Measurements from ENCODE around the gene TCF7.

Gene TCF7

DNA sequence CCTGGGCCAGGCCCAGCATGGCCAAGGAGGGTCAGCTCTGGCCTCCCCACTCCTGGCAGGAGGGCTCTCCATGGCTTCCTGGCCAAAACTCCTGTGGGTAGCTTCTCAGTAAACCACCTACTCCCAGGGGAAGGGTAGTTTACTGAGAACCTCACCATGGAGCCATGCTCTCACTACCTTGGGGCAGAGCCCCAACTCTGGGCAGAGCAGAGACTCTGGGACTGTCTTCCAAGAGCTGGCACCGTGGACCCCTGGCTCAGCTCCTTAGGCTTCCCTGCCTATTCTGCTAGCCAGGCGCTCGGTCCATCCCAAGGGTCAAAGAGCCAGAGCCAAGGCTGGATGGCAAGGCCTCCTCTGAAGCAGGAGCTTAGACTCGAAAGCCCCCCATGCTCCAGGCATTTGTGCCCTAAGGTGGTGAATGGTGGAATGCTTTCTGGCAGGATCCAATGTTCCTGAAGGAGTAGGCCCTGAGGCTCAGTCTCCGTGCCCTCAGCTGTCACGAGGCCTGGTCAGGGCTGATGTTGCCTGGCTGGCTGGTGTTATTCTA lies 19.6 kb downstream of the TCF7 start:
- no peak for DNase-seq (ENCODE audit: low read depth, low spot score)
- Histone ChIP-seq H3K4me3 (no peak overlapping the region), H3K27ac (no peak overlapping the region), H3K36me3 (ENCODE audit: insufficient read depth, low read length) (peaks cover 20% of the 10 kb centered on the region; the same call in 1 of the 2 replicates), H3K9me3 (ENCODE audit: low read depth, low read length) (no peaks in the 10 kb centered on the region), H3K9ac (ENCODE audit: insufficient read length) (no peak overlapping the region)
- no peak for TF ChIP-seq FOXP2 (optimal IDR thresholded peaks at IDR 0.05; ENCODE audit: control extremely low read depth, extremely low read length, insufficient read depth)
- TF ChIP-seq POLR2AphosphoS5 (IDR thresholded peaks at IDR 0.05; ENCODE audit: borderline replicate concordance, low read depth, low read length): no peak
- TF ChIP-seq EZH2 (IDR thresholded peaks at IDR 0.05): no peak

DNA sequence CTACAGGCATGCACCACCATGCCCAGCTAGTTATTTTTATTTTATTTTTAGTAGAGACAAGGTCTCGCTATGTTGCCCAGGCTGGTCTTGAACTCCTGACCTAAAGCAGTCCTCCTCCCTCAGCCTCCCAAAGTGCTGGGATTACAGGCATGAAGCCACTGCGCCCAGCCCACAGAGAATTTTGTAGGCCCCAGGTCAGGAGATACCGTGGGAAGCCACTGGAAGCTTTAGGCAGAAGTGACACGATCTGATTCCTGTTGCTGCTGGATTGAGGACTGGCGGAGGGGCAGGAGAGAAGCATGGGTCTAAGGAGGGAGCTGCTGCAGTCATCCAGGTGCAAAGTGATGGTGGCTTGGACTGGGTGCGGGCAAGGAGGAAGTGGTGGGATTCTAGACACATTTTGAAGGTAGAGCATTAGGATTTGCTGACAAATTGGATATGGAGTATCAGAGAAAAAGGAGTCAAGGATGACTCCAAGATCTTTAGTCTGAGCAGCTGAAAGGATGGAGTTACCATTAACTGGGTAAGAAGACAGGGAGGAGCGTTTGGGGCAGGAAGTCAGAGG lies 20.7 kb downstream of the TCF7 start:
- H3K9me3 ChIP-seq (ENCODE audit: low read depth, low read length): no peaks in the 10 kb centered on the region
- H3K27ac ChIP-seq: no peak overlapping the region
- DNase-seq (ENCODE audit: low read depth, low spot score): no peak
- H3K36me3 ChIP-seq (ENCODE audit: insufficient read depth, low read length): peaks cover 20% of the 10 kb centered on the region; the same call in 1 of the 2 replicates
- H3K9ac ChIP-seq (ENCODE audit: insufficient read length): no peak overlapping the region
- no peak overlapping the region for H3K4me3 ChIP-seq
- TF ChIP-seq FOXP2 (optimal IDR thresholded peaks at IDR 0.05; ENCODE audit: control extremely low read depth, extremely low read length, insufficient read depth) (no peak), EZH2 (IDR thresholded peaks at IDR 0.05) (no peak)

DNA sequence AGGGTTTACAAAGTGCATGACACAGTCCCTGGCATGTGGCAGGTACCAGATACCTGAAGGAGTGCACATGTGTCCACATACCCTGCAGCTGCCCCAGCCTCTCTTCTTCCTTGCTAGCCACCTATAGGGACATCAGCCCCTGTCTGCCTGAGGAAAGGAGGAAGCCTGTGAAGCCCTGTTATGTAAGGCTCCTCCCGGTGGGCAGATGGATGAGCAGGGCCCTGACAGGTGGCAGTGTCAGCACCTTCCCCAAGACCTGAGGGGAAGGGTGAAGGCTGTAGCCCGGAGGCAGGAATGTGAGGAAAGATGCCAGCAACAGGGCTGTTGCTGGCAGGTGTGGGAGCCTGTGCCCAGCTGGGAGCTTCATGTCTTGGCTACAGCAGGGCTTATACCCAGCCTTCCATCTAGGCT lies 21.7 kb downstream of the TCF7 start:
- TF ChIP-seq POLR2AphosphoS5 (IDR thresholded peaks at IDR 0.05; ENCODE audit: borderline replicate concordance, low read depth, low read length) (no peak), EZH2 (IDR thresholded peaks at IDR 0.05) (no peak), FOXP2 (optimal IDR thresholded peaks at IDR 0.05; ENCODE audit: control extremely low read depth, extremely low read length, insufficient read depth) (no peak)
- H3K36me3 ChIP-seq (ENCODE audit: insufficient read depth, low read length): peaks cover 26% of the 10 kb centered on the region; the same call in 1 of the 2 replicates
- DNase-seq (ENCODE audit: low read depth, low spot score): no peak

DNA sequence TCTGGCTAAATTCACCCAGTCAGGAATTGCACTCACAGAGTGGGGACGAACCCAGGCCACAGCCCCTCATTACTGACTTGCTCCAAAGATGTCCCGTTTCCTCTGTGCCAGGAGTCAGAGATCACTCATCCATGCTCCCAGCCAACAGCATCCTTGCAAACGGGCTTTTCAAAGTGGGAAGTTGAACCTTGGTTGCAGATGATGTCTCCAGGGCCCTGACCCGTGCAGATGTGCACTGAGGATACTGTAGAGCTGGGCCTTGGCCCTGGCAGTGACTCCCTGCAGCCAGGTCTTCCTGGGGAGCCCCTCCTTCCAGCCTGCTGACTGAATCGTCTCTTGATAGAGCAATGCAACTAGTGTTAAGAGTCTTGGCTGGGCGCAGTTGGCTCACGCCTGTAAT lies 22.3 kb downstream of the TCF7 start:
- no peak for DNase-seq (ENCODE audit: low read depth, low spot score)
- Histone ChIP-seq H3K9me3 (ENCODE audit: low read depth, low read length) (no peaks in the 10 kb centered on the region), H3K27ac (no peak overlapping the region), H3K9ac (ENCODE audit: insufficient read length) (no peak overlapping the region), H3K4me3 (no peak overlapping the region), H3K36me3 (ENCODE audit: insufficient read depth, low read length) (peaks cover 26% of the 10 kb centered on the region; the same call in 1 of the 2 replicates)
- TF ChIP-seq EZH2 (IDR thresholded peaks at IDR 0.05) (no peak), FOXP2 (optimal IDR thresholded peaks at IDR 0.05; ENCODE audit: control extremely low read depth, extremely low read length, insufficient read depth) (no peak), POLR2AphosphoS5 (IDR thresholded peaks at IDR 0.05; ENCODE audit: borderline replicate concordance, low read depth, low read length) (no peak)

More for the DNA sequence above, 21.7 kb downstream of the TCF7 start:
- Histone ChIP-seq H3K4me3 (no peak overlapping the region), H3K27ac (no peak overlapping the region), H3K9ac (ENCODE audit: insufficient read length) (no peak overlapping the region), H3K9me3 (ENCODE audit: low read depth, low read length) (no peaks in the 10 kb centered on the region)

DNA sequence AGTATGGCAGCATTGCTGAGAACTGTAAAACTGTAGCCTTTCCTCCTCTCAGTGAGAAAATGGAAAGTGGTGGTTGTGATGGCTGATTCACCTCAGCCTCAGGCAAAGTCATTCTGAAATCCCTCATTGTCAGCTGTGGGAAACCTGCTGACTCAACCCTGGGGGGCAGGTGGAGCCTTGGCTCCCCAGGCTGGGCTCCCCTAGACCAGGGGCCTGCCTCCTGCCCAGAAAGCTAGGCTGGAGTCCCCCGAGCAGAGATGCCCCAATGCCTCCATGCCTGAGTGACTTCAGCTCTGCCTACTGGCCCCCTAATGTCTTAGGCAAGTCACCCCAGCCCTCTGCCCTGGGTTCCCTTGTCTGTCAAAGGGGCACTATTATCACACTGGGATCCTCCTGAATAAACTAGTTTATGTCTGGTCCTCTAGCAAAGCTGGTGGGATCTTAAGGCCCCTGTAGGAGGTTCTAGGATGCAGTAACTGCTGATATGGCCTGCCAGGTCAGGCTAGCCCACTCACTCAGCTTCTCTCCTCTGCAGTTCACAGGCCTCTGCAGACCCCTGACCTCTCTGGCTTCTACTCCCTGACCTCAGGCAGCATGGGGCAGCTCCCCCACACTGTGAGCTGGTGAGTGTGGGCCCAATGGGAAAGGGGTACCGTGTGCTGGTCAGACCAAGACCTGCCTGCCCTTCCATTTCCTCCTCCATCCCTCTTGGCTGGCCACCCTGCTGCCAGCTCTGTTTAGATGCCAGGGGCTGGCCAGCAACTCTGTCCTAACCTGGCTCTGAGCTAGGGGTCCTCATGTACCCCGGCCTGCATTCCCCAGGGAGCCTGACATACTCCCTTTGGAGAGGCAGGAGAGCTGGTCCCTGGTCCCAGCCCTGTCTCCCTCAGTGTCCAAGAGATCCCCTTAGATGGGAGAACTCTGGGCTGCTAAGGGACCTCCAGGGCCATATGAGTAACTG lies 24.2 kb downstream of the TCF7 start:
- TF ChIP-seq EZH2 (IDR thresholded peaks at IDR 0.05) (no peak), POLR2AphosphoS5 (IDR thresholded peaks at IDR 0.05; ENCODE audit: borderline replicate concordance, low read depth, low read length) (no peak), FOXP2 (optimal IDR thresholded peaks at IDR 0.05; ENCODE audit: control extremely low read depth, extremely low read length, insufficient read depth) (no peak)
- Histone ChIP-seq H3K27ac (no peak overlapping the region), H3K4me3 (no peak overlapping the region), H3K9me3 (ENCODE audit: low read depth, low read length) (no peaks in the 10 kb centered on the region), H3K36me3 (ENCODE audit: insufficient read depth, low read length) (peaks cover 29% of the 10 kb centered on the region; the same call in 1 of the 2 replicates), H3K9ac (ENCODE audit: insufficient read length) (no peak overlapping the region)
- DNase-seq (ENCODE audit: low read depth, low spot score): no peak

DNA sequence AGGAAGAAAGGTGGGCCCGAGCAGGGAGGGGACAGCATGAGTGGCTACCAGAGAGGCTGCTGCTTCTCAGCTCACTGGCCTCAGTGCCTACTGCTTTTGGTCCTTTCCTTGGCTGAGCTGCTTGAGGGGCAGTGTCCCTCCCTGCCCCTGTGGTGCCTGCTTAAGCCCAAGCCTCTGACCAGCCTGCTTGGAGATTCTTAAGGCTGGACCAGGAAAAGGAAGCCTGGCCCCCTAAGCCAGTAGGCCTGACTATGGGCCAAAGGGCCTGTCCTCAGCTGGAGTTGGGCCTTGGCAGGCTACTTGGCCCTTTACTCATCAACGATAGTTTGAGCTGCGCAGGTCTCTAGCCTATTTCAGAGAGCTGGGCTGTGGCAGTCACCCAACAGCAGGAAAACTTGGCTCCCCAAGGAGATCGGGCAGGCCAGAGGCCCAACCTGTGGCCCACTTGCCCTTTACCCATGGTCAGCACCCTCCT lies 24.9 kb downstream of the TCF7 start:
- DNase-seq (ENCODE audit: low read depth, low spot score): no peak
- no peak for TF ChIP-seq FOXP2 (optimal IDR thresholded peaks at IDR 0.05; ENCODE audit: control extremely low read depth, extremely low read length, insufficient read depth)
- no peak for TF ChIP-seq POLR2AphosphoS5 (IDR thresholded peaks at IDR 0.05; ENCODE audit: borderline replicate concordance, low read depth, low read length)
- TF ChIP-seq EZH2 (IDR thresholded peaks at IDR 0.05): no peak
- no peak overlapping the region for H3K27ac ChIP-seq
- H3K9me3 ChIP-seq (ENCODE audit: low read depth, low read length): no peaks in the 10 kb centered on the region
- H3K36me3 ChIP-seq (ENCODE audit: insufficient read depth, low read length): peaks cover 28% of the 10 kb centered on the region; the same call in 1 of the 2 replicates
- no peak overlapping the region for H3K9ac ChIP-seq (ENCODE audit: insufficient read length)
- no peak overlapping the region for H3K4me3 ChIP-seq

DNA sequence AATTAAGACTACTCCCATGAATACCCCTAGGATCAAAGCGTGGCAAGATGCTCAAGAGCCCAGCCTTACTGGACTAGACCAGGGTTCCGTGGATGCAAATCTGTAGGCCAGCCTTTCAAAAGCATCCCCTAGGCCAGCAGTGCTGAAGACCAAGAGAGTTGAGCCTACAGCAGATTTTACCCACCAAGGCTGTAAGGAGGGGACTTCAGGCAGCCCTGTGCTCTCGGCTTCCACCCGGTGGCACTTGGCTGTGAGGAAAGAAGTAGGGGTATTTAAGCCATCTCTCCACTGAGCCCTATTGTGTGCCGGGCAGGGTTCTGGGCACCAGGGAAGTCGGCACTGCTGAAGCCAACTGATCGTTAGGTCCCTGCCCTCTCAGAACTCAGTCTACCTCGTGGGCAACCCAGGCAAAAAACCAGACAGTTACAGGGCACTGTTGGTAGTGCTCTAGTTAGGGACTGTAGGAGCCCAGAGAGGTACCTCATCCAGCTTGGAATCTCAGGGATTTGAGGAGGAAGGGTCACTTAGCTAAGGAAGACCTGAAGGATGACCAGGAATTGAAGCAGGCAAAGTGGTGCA lies 25.5 kb downstream of the TCF7 start:
- H3K9me3 ChIP-seq (ENCODE audit: low read depth, low read length): no peaks in the 10 kb centered on the region
- peaks cover 33% of the 10 kb centered on the region for H3K36me3 ChIP-seq (ENCODE audit: insufficient read depth, low read length)
- TF ChIP-seq EZH2 (IDR thresholded peaks at IDR 0.05) (no peak), FOXP2 (optimal IDR thresholded peaks at IDR 0.05; ENCODE audit: control extremely low read depth, extremely low read length, insufficient read depth) (no peak), POLR2AphosphoS5 (IDR thresholded peaks at IDR 0.05; ENCODE audit: borderline replicate concordance, low read depth, low read length) (no peak)
- no peak overlapping the region for H3K4me3 ChIP-seq
- no peak for DNase-seq (ENCODE audit: low read depth, low spot score)
- H3K9ac ChIP-seq (ENCODE audit: insufficient read length): no peak overlapping the region
- no peak overlapping the region for H3K27ac ChIP-seq
